NCI-H2107 treated with DMSO at 0.1 percent for 48 hours (cell line): ENCODE measurements around the gene SFSWAP.
"Not testable (repeated sequence)": the region's sequence is repeated elsewhere in the genome, so short reads cannot be mapped to it uniquely, and the experiment has no call there.

Source experiments
- DNase-seq: peaks from one replicate; lab custom pipeline; 2025; ENCODE audit not compliant: unreplicated experiment; lab: John Stamatoyannopoulos, UW

SFSWAP gene

GRCh38 chr12:131803961-131804521, 93.2 kb downstream of the SFSWAP start:
- no peak for DNase-seq

- no peak for DNase-seq
Observed at GRCh38 chr12:131805421-131805820, 94.5 kb downstream of the SFSWAP start.

DNA sequence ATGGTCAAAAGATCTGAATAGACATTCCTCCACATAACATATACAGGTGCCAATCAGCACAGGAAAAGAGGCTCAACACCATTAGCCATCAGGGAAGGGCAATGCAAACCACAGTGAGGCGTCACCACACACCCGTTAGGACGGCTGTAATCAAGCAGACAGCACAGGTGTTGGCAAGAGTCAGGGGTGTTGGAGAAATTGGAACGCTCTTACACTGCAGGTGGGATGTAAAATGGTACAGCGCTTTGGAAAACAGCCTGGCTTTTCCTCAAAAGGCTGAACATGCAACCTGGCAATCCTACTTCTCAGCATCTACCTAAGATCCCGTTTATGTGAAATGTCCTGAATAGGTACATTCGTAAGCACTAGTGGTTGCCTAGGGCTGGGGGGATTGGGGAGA, 95.8 kb downstream of the SFSWAP start:
- DNase-seq: no peak

GRCh38 chr12:131808744-131809371, 98.0 kb downstream of the SFSWAP start:
- no peak for DNase-seq

GRCh38 chr12:131809476-131810254, 98.8 kb downstream of the SFSWAP start:
- not testable (repeated sequence) for DNase-seq

- DNase-seq: no peak
Observed at GRCh38 chr12:131810726-131811125, 99.8 kb downstream of the SFSWAP start.

- no peak for DNase-seq
Observed at GRCh38 chr12:131815131-131815530, 104.2 kb downstream of the SFSWAP start.

GRCh38 chr12:131816495-131816894, 105.6 kb downstream of the SFSWAP start:
- DNase-seq: no peak

- no peak for DNase-seq
Observed at GRCh38 chr12:131817241-131817640, 106.4 kb downstream of the SFSWAP start.

DNA sequence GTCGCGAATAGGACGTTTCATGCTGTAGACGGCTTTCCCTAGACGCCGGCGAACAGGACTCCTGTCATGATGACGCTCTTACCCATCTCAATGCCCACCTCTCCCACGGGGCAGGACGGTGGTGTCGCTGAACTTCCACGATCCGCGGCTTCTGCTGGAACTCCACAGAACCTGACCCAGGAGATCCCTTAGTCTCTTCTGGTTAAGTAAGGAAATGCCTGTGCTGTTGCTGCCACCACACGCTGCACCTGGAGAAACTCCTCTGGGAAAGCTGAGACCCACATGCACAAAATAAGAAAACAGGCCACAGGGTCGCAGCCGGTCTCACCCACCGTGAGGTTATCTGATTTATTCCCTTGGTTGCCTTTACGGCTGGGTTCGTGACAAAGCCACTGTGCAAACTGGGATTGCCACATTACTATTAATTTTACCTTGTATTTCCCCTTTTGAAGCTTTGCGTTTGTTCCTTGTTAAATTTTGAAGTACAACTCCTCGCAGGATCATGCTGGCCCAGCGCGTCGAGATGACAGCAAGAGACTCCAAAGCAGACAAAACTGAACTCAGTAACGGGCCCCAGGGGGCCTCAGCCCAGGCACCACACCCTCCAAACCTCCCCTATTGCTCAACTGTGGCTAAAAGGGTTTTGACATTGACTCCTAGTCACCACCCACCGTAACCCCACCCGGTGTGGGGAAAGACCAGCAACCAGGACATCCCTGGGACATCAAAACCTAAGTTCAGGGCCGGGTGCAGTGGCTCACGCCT, 108.1 kb downstream of the SFSWAP start:
- no peak for DNase-seq

- DNase-seq: no peak
Observed at GRCh38 chr12:131824450-131824849, 113.6 kb downstream of the SFSWAP start.

- DNase-seq: no peak
Observed at GRCh38 chr12:131825146-131825892, 114.4 kb downstream of the SFSWAP start.

GRCh38 chr12:131826097-131826928, 115.4 kb downstream of the SFSWAP start:
- no peak for DNase-seq

- DNase-seq: no peak
Observed at GRCh38 chr12:131827961-131828534, 117.2 kb downstream of the SFSWAP start, which contains the start of gene MMP17. TSS of gene MMP17 (plus strand) at chr12:131828393. CDS start at chr12:131828495, 102 bp downstream.

DNA sequence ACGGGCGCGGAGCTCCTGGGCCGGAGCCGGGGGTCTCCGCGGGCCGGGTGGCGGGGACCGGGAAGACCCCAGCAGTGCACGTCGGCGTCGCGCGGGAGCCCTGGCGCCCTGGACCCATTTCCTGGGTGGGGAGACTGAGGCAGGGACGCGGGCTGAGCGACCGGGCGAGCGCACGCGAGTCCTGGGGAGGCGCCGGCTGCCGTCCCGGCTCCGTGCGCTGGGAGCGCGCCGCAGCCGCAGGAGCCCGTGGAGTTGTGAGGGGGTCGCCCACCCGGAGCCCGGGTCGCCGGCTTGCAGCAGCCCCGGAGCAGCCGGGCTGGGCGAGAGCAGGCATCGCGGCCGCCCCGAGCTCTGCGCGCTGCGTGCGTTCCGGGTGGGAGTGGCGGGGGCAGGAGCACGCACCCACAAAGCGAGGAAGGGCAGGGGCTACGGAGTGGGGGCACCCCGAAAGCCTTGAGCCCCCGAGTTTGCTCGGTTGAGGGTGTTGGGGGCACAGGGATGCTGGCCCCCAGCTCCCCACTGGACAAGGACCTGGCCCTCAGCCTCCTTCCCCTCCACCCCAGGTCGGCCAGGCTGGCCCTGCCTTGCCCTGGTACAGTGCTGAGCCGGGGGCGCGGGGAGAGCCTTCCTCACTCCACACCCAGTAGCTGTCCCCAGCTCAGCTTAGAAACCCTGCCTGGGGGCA, 117.9 kb downstream of the SFSWAP start:
- no peak for DNase-seq

DNA sequence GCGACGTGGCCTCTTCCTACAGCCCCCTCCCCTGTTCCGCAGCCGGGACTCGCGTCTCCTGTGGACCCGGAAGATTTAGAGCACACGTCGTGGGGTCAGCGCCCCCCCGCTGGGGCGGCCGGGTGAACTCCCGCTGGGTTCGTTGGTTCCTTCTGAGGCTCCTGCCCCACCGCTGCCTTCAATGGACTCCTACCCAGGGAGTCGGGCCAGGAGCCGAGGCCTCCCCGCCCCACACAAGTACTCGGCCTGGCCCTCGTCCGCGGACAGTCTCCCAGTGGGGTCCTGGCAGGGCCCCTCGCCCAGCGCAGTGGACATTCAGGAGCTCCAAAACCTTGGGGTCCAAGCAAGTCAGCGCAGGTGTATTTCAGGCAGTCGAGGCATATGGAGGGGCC, 118.5 kb downstream of the SFSWAP start:
- no peak for DNase-seq

GRCh38 chr12:131829791-131830334, 119.0 kb downstream of the SFSWAP start:
- DNase-seq: no peak

GRCh38 chr12:131830335-131830913, 119.5 kb downstream of the SFSWAP start:
- DNase-seq: peak; percentile 16
